SU-DHL-6 (cell line): Measurements from ENCODE around the gene GRIK1.

Source experiments
- H2AFZ ChIP-seq: fragments of 200-600 bp; sonication (generic); 2 replicates; pipeline ENCODE4 v1.6.1; 2014; ENCODE audit warnings: low read depth, mild to moderate bottlenecking, moderate library complexity, mixed read lengths, antibody characterized with exemption, low read length; ENCODE audit not compliant: severe bottlenecking
- H3F3A ChIP-seq: fragments of 200-600 bp; shearing (Covaris generic); 2 replicates; pipeline ENCODE4 v1.6.0; 2016; ENCODE audit warnings: antibody characterized with exemption, mild to moderate bottlenecking; ENCODE audit not compliant: insufficient read depth
- H3K27ac ChIP-seq: fragments of 200-600 bp; sonication (generic); 2 replicates; pipeline ENCODE4 v1.5.1; 2016; ENCODE audit warnings: low read depth, mild to moderate bottlenecking, low read length, moderate library complexity, mixed read lengths
- H3K27me3 ChIP-seq: fragments of 200-600 bp; sonication (generic), shearing (Covaris generic); 2 replicates; pipeline ENCODE4 v1.6.0; 2014; ENCODE audit warnings: mild to moderate bottlenecking, low read length
- H3K36me3 ChIP-seq: fragments of 200-600 bp; sonication (generic); 2 replicates; pipeline ENCODE4 v1.6.1; 2014; ENCODE audit warnings: mild to moderate bottlenecking, low read length, mixed read lengths
- H3K4me2 ChIP-seq: fragments of 300-600, 200-600 bp; shearing (Covaris generic), sonication (generic); 2 replicates; pipeline ENCODE4 v1.6.0; 2014; ENCODE audit warnings: low read length, low read depth, mild to moderate bottlenecking; ENCODE audit not compliant: poor library complexity, severe bottlenecking
- H3K4me3 ChIP-seq: fragments of 200-600 bp; sonication (generic); 2 replicates; pipeline ENCODE4 v1.5.1; 2014; ENCODE audit warnings: antibody characterized with exemption, low read length, mild to moderate bottlenecking, mixed read lengths; ENCODE audit not compliant: insufficient read depth, poor library complexity, severe bottlenecking
- H3K79me2 ChIP-seq: fragments of 200-600 bp; sonication (generic); 2 replicates; pipeline ENCODE4 v1.6.1; 2014; ENCODE audit warnings: mild to moderate bottlenecking, low read length, moderate library complexity; ENCODE audit not compliant: insufficient read depth
- H3K9ac ChIP-seq: fragments of 200-600 bp; sonication (generic); 2 replicates; pipeline ENCODE4 v1.7.0; 2014; ENCODE audit warnings: mild to moderate bottlenecking, low read length
- H3K9me2 ChIP-seq: fragments of 200-600 bp; sonication (generic); replicated peaks from 2 replicates; pipeline ENCODE4 v1.6.1; 2014; ENCODE audit warnings: low read length; ENCODE audit not compliant: insufficient read depth
- H3K9me3 ChIP-seq: fragments of 200-600 bp; sonication (generic); 2 replicates; pipeline ENCODE4 v1.6.1; 2014; ENCODE audit warnings: low read length, mixed read lengths; ENCODE audit not compliant: insufficient read depth
- H4K20me1 ChIP-seq: fragments of 200-600 bp; sonication (generic); 2 replicates; pipeline ENCODE4 v1.6.1; 2014; ENCODE audit warnings: low read depth, mild to moderate bottlenecking, antibody characterized with exemption, low read length, moderate library complexity, mixed read lengths
- EZH2phosphoT487 ChIP-seq: fragments of 200-600 bp; sonication (generic), shearing (Covaris generic); conservative IDR thresholded peaks from 2 replicates; pipeline ENCODE4 v1.6.1; 2018; ENCODE audit warnings: mild to moderate bottlenecking, antibody characterized with exemption, low read length, moderate library complexity, mixed read lengths
- TF ChIP-seq, protein P1 (sequence below): fragments of 200-600 bp; sonication (generic); IDR thresholded peaks from one replicate; pipeline ENCODE4 v1.5.1; 2017; ENCODE audit warnings: antibody characterized with exemption, mild to moderate bottlenecking, low read length, moderate library complexity; ENCODE audit not compliant: insufficient read depth, poor library complexity, severe bottlenecking

GRIK1 gene

DNA sequence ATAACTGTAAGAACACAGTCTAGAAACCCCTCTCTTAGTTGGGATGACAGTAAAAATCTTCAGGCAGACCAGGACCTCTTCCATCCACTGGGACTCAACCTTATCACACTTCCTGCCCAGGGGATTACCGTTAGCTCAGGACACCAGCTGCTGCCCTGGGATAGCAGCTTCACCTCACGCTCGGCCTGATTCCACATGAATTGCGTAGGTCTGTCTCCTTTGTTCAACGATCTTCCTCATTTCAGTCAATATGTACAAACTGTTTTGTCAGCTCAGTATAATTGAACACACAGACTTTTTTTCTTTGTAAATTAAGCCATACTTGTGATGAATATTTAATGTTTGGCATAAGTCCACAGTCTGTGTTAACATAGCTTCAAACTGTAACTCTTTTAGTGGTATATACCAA, 290.4 kb downstream of the GRIK1 start:
- H3K79me2 ChIP-seq = no peaks in the 10 kb centered on the region
- no peak overlapping the region for H2AFZ ChIP-seq
- H3F3A ChIP-seq = no peaks in the 10 kb centered on the region
- no peak overlapping the region for H3K9ac ChIP-seq
- no peaks in the 10 kb centered on the region for H3K36me3 ChIP-seq
- no peak for TF ChIP-seq EZH2phosphoT487
- TF ChIP-seq, protein P1, sequence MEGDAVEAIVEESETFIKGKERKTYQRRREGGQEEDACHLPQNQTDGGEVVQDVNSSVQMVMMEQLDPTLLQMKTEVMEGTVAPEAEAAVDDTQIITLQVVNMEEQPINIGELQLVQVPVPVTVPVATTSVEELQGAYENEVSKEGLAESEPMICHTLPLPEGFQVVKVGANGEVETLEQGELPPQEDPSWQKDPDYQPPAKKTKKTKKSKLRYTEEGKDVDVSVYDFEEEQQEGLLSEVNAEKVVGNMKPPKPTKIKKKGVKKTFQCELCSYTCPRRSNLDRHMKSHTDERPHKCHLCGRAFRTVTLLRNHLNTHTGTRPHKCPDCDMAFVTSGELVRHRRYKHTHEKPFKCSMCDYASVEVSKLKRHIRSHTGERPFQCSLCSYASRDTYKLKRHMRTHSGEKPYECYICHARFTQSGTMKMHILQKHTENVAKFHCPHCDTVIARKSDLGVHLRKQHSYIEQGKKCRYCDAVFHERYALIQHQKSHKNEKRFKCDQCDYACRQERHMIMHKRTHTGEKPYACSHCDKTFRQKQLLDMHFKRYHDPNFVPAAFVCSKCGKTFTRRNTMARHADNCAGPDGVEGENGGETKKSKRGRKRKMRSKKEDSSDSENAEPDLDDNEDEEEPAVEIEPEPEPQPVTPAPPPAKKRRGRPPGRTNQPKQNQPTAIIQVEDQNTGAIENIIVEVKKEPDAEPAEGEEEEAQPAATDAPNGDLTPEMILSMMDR = no peak
- no peak overlapping the region for H3K4me3 ChIP-seq
- no peak overlapping the region for H3K4me2 ChIP-seq
- 0 out of 2 replicates have a peak, but pooled peaks cover 4% of the 10 kb centered on the region for H3K9me3 ChIP-seq
- H3K27me3 ChIP-seq = no peaks in the 10 kb centered on the region
- H3K27ac ChIP-seq = no peak overlapping the region
- H4K20me1 ChIP-seq = no peaks in the 10 kb centered on the region
- H3K9me2 ChIP-seq = no peaks in the 10 kb centered on the region

DNA sequence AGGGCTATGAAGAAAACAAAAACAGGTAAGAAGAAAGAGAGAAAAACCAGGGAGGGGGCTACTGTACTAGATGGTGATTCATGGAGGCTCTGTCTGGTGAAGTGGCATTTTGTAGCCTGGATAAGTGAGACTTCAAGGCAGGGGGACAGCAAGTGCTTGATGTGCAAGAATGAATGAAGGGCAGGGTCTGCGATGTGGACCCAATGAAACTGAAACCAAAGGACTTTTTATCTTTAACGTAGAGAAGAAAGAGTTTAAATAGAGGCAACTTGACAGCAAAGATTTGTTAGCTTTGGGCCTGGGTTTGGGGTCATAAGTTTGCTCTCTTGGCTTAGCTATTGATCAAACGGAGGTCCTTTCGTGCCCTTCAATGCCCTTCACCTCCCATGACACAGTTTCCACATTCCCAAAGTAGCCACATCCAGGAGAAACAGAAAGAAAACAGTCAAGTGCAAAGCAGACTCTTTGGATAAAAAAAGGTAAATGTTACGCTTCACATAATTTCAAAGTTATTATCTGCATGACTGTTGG, 291.0 kb downstream of the GRIK1 start:
- no peak for TF ChIP-seq EZH2phosphoT487
- TF ChIP-seq, protein P1 = no peak
- Histone ChIP-seq H3K36me3 (no peaks in the 10 kb centered on the region), H3F3A (no peaks in the 10 kb centered on the region), H3K9me3 (0 out of 2 replicates have a peak, but pooled peaks cover 4% of the 10 kb centered on the region), H2AFZ (no peak overlapping the region), H3K4me3 (no peak overlapping the region), H4K20me1 (no peaks in the 10 kb centered on the region), H3K79me2 (no peaks in the 10 kb centered on the region), H3K27ac (no peak overlapping the region), H3K4me2 (no peak overlapping the region), H3K27me3 (no peaks in the 10 kb centered on the region), H3K9ac (no peak overlapping the region), H3K9me2 (no peaks in the 10 kb centered on the region)

DNA sequence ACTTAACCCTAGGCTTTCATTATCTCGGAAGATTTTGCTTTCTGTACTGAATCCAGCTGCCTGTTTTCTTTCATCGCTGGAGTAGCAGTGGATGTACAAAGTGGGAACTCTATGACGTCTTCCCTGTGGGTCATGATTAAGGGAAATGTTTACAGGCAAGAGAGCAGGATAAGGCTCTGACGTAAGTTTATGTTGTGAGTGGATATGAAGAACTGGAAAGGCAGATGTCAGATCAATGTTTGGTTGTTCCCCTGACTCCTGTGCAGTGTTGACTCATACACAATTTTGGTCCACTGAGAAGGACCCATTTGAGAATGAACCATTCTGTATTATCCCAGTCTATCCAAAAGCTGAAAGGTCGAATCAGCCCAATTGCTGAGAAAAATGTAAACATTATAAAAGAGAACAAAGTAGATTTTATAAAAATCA, 292.4 kb downstream of the GRIK1 start:
- Histone ChIP-seq H3K27ac (no peak overlapping the region), H3K9me2 (no peaks in the 10 kb centered on the region), H3K9ac (no peak overlapping the region), H2AFZ (no peak overlapping the region), H3K4me3 (no peak overlapping the region), H3K36me3 (no peaks in the 10 kb centered on the region), H4K20me1 (no peaks in the 10 kb centered on the region), H3K4me2 (no peak overlapping the region), H3K79me2 (no peaks in the 10 kb centered on the region), H3K27me3 (no peaks in the 10 kb centered on the region), H3K9me3 (0 out of 2 replicates have a peak, but pooled peaks cover 3% of the 10 kb centered on the region), H3F3A (no peaks in the 10 kb centered on the region)
- TF ChIP-seq, protein P1 = no peak
- no peak for TF ChIP-seq EZH2phosphoT487
